T47D (cell line): Measurements from ENCODE around the gene CIDEA.

Source experiments
- DNase-seq, 2 experiments: peaks; one replicate each; pipeline versions ENCODE4 v3.0.0 to v3.0.0-alpha.2; 2011 to 2012; ENCODE audit warnings: low read depth in 1 of 2, low spot score in 1 of 2
- JUND ChIP-seq: IDR thresholded peaks from 2 replicates; pipeline ENCODE4 v1.6.1; 2012; ENCODE audit warnings: low read depth
- in situ Hi-C: cut with HindIII; loops from 2 replicates; pipeline ENCODE4 v1.10.0; 2016; ENCODE audit warnings: low sequenced_read_pairs, low pct_unique_long_range_greater_than_20kb

CIDEA gene

DNA sequence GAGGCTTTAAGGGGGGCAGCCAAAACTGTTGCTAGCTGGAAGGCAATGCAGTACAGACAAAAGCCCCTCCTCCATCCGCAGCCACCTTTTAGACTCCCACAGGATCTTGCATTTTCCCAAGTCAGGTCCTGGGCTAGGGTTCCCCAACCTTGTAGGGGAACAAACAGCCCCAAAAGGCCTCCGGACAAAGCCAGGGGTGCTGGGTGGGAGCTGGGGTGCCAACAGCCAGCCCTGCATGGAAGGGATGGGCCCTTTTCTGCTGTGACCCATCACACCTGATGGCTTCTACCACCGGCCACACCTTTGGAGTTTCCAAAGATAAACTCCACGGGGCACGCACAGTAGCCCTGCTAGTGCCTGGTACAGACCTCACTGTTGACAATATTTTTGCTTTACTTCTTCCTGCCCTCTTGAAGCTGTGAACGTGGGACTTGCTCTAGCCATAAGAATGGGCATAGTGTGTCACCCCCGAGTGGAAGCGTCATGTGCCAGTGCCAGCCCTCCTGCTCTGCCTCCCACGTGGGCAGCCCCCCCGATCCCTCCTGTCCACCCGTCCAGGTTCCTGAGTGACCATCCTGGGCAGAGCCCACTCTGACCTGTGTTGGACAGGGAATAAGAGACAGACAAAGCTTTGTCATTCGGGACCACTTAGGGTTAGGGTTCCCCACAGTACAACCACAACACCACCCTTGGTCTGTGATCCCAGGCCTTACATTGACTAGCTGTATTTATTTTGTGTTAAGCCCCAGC lies 72.7 kb downstream of the CIDEA start:
- TF ChIP-seq JUND, result no peak
- DNase-seq, result no peak
- in situ Hi-C loops, result no loop called here
